Measurements from ENCODE around the gene TSPEAR.
"Not testable (repeated sequence)": the region's sequence is repeated elsewhere in the genome, so short reads cannot be mapped to it uniquely, and the experiment has no call there.

TSPEAR gene

GRCh38 chr21:44670642-44671432, 40.5 kb downstream of the TSPEAR start:
- no peak for TF ChIP-seq CTCF (IDR thresholded peaks at IDR 0.05; ENCODE audit: insufficient read depth, low read length, poor library complexity, severe bottlenecking)
- DNase-seq (ENCODE audit: extremely low read depth, insufficient read length) = no peak
- Histone ChIP-seq H3K36me3 (ENCODE audit: control insufficient read depth, insufficient read depth, low read length) (no peaks in the 10 kb centered on the region), H3K4me3 (replicated peaks; ENCODE audit: low read depth, low read length) (no peak overlapping the region), H3K27me3 (replicated peaks; ENCODE audit: control insufficient read depth, insufficient read depth, low read length) (peaks cover 2% of the 10 kb centered on the region; the same call in 1 of the 2 replicates)

- TF ChIP-seq CTCF (IDR thresholded peaks at IDR 0.05; ENCODE audit: insufficient read depth, low read length, poor library complexity, severe bottlenecking) = no peak
- Histone ChIP-seq H3K36me3 (ENCODE audit: control insufficient read depth, insufficient read depth, low read length) (no peaks in the 10 kb centered on the region), H3K4me3 (replicated peaks; ENCODE audit: low read depth, low read length) (no peak overlapping the region), H3K27me3 (replicated peaks; ENCODE audit: control insufficient read depth, insufficient read depth, low read length) (peaks cover 2% of the 10 kb centered on the region; the same call in 1 of the 2 replicates)
- no peak for DNase-seq (ENCODE audit: extremely low read depth, insufficient read length)
Measured at GRCh38 chr21:44667612-44668011, 43.8 kb downstream of the TSPEAR start.

GRCh38 chr21:44666401-44667320, 44.7 kb downstream of the TSPEAR start, which contains the start of gene KRTAP12-2:
Gene KRTAP12-2 (minus strand): TSS chr21:44666927. CDS start chr21:44666886, 41 bp downstream.
- Histone ChIP-seq H3K4me3 (replicated peaks; ENCODE audit: low read depth, low read length) (no peak within 1 kb of the TSS), H3K36me3 (ENCODE audit: control insufficient read depth, insufficient read depth, low read length) (no peaks in the 10 kb centered on the region), H3K27me3 (replicated peaks; ENCODE audit: control insufficient read depth, insufficient read depth, low read length) (peaks cover 2% of the 10 kb centered on the region; the same call in 1 of the 2 replicates)
- TF ChIP-seq CTCF (IDR thresholded peaks at IDR 0.05; ENCODE audit: insufficient read depth, low read length, poor library complexity, severe bottlenecking) = no peak
- DNase-seq (ENCODE audit: extremely low read depth, insufficient read length) = no peak

- no peak for DNase-seq (ENCODE audit: extremely low read depth, insufficient read length)
- no peaks in the 10 kb centered on the region for H3K36me3 ChIP-seq (ENCODE audit: control insufficient read depth, insufficient read depth, low read length)
Measured at GRCh38 chr21:44664691-44665090, 46.7 kb downstream of the TSPEAR start.

GRCh38 chr21:44661567-44661966, 49.8 kb downstream of the TSPEAR start:
- not testable (repeated sequence) for H3K27me3 ChIP-seq (replicated peaks; ENCODE audit: control insufficient read depth, insufficient read depth, low read length); H3K4me3 ChIP-seq (replicated peaks; ENCODE audit: low read depth, low read length); H3K36me3 ChIP-seq (ENCODE audit: control insufficient read depth, insufficient read depth, low read length); DNase-seq (ENCODE audit: extremely low read depth, insufficient read length)

More at GRCh38 chr21:44664691-44665090, 46.7 kb downstream of the TSPEAR start:
- TF ChIP-seq CTCF (IDR thresholded peaks at IDR 0.05; ENCODE audit: insufficient read depth, low read length, poor library complexity, severe bottlenecking) = no peak
- Histone ChIP-seq H3K27me3 (replicated peaks; ENCODE audit: control insufficient read depth, insufficient read depth, low read length) (peaks cover 2% of the 10 kb centered on the region; the same call in 1 of the 2 replicates), H3K4me3 (replicated peaks; ENCODE audit: low read depth, low read length) (no peak overlapping the region)

All from GM06990 (cell line).